Measurements from ENCODE around the gene SACM1L. TPM values are rescaled to one million over a fixed set of nuclear protein-coding genes. Genes with fewer than 3 reads are reported as not detected.

SACM1L gene
- total and polyA plus RNA-seq, 2 of the 4 experiments (the other 2 are of a cell fraction) = 19.0 to 40.9 TPM

GRCh38 chr3:45761831-45762230, 72.6 kb downstream of the SACM1L start:
- whole genome bisulfite sequencing, 2 experiments (ENCODE audit: extremely low coverage in 2 of 2, insufficient read length in 1 of 2) = 100% methylated on average over 3 of the region's 10 CpGs; no CpG with 5 or more reads in 1 of the 2 experiments

More at GRCh38 chr3:45761831-45762230, 72.6 kb downstream of the SACM1L start:
- no peak overlapping the region for H3K27ac ChIP-seq (ENCODE audit: insufficient read depth, low read length)
- ChIA-PET POLR2A (ENCODE audit: unreplicated experiment) (no interaction called here), CTCF (interaction anchor here (0.7 to 1.7 kb wide), 3 partner anchors 69 to 316 kb away, joined by 4 to 5 read pairs (median 4); no protein-coding TSS in a partner anchor)
- H3K9me3 ChIP-seq (ENCODE audit: control insufficient read depth, insufficient read depth, low read length) = peaks cover 2% of the 10 kb centered on the region; the same call in 1 of the 2 replicates
- BruUV-seq (replicated peaks) = no TSS peak
- no peaks in the 10 kb centered on the region for H4K20me1 ChIP-seq (ENCODE audit: insufficient read depth, low read length)
- intact Hi-C loops (cut with micrococcal nuclease) = loop anchor here (1.0 to 5.0 kb wide), 5 partner anchors 71 to 615 kb away; no protein-coding TSS in a partner anchor
- no peak overlapping the region for H2BK5ac ChIP-seq (ENCODE audit: low read depth, low read length, poor library complexity, severe bottlenecking)
- dilution Hi-C loops (cut with HindIII; ENCODE audit: low sequenced_read_pairs, unreplicated experiment) = no loop called here
- no peak overlapping the region for H4K91ac ChIP-seq (ENCODE audit: insufficient read depth, low read depth, low read length)
- H3K36me3 ChIP-seq (ENCODE audit: control insufficient read depth, insufficient read depth, low read length) = no peaks in the 10 kb centered on the region
- in situ Hi-C loops (cut with MboI; ENCODE audit: low sequenced_read_pairs) = loop anchor here (5.0 kb wide), 2 partner anchors 170 to 315 kb away; no protein-coding TSS in a partner anchor
- H2BK20ac ChIP-seq (ENCODE audit: low read depth, low read length) = no peak overlapping the region
- H4K8ac ChIP-seq (ENCODE audit: low read depth in 2 of 2, low read length in 2 of 2) = no peak overlapping the region
- no peak for TF ChIP-seq RAD21 (IDR thresholded peaks at IDR 0.05; ENCODE audit: low read length)
- TF ChIP-seq MAFK (IDR thresholded peaks at IDR 0.05; ENCODE audit: low read depth, low read length) = no peak
- no peak for TF ChIP-seq NFE2L2 (IDR thresholded peaks at IDR 0.05; ENCODE audit: low read depth, low read length)
- H3K4me3 ChIP-seq (ENCODE audit: insufficient read depth, low read depth, low read length) = no peak overlapping the region
- H3K9me1 ChIP-seq (ENCODE audit: insufficient read depth, low read length) = no peaks in the 10 kb centered on the region
- H3K4me1 ChIP-seq (ENCODE audit: control insufficient read depth, insufficient read depth, low read length) = no peaks in the 10 kb centered on the region
- H2AK9ac ChIP-seq (replicated peaks; ENCODE audit: low read depth, low read length, poor library complexity) = no peak overlapping the region
- no peak overlapping the region for H2BK15ac ChIP-seq (ENCODE audit: low read depth, low read length)
- H2AK5ac ChIP-seq (ENCODE audit: low read depth, low read length) = no peak overlapping the region
- no peak overlapping the region for H3K18ac ChIP-seq (ENCODE audit: low read depth, low read length)
- H3K56ac ChIP-seq (ENCODE audit: extremely low read depth, insufficient read depth, low read length) = no peak overlapping the region
- ATAC-seq (ENCODE audit: low read depth) (no peak), DNase-seq (no peak)
- no peak overlapping the region for H3K9ac ChIP-seq (ENCODE audit: low read depth, low read length)
- H3K79me1 ChIP-seq (ENCODE audit: low read depth in 1 of 2, low read length in 2 of 2) = no peaks in the 10 kb centered on the region
- H4K5ac ChIP-seq (ENCODE audit: low read depth, low read length) = no peak overlapping the region
- H3K27me3 ChIP-seq (ENCODE audit: control insufficient read depth, insufficient read depth, low read length) = peaks cover 12% of the 10 kb centered on the region
- no peak overlapping the region for H2BK120ac ChIP-seq (ENCODE audit: low read depth, low read length)
- H3K14ac ChIP-seq (replicated peaks; ENCODE audit: low read depth, low read length) = no peak overlapping the region
- H3K23ac ChIP-seq (ENCODE audit: low read depth, low read length) = no peak overlapping the region
- no peak overlapping the region for H3K4ac ChIP-seq (ENCODE audit: low read depth, low read length)
- no peak overlapping the region for H2AFZ ChIP-seq (replicated peaks; ENCODE audit: low read length, poor library complexity)
- H3K4me2 ChIP-seq (ENCODE audit: low read depth, low read length) = no peak overlapping the region

Measured in IMR-90 (cell line).